Ovary (tissue), 9 donors: ENCODE results near the gene C2orf81. TPM values are rescaled to one million over a fixed set of nuclear protein-coding genes. Genes with fewer than 3 reads are reported as not detected.

Experiments used
- DNase-seq, 5 donors: peaks; one replicate each; pipeline ENCODE4 v3.0.0-alpha.2; 2019 to 2020
- H3K27ac ChIP-seq, 2 donors: fragments of 200-600 bp; one replicate each; pipeline versions ENCODE4 v1.5.1 to v1.8.0; 2019 to 2022
- H3K27me3 ChIP-seq: fragments of 200-600 bp; one replicate; pipeline ENCODE4 v1.8.0; 2022
- H3K36me3 ChIP-seq: fragments of 200-600 bp; sonication (generic); one replicate; pipeline ENCODE4 v1.5.1; 2019
- H3K4me1 ChIP-seq: one replicate; pipeline ENCODE4 v1.8.1; 2013; ENCODE audit warnings: mild to moderate bottlenecking, moderate library complexity; ENCODE audit not compliant: insufficient read depth
- H3K4me3 ChIP-seq: fragments of 200-600 bp; sonication (generic); one replicate; pipeline ENCODE4 v1.5.1; 2017
- H3K9me3 ChIP-seq, 2 donors: fragments of 200-600 bp in 1 of 2; sonication (generic) in 1 of 2; one replicate each; pipeline versions ENCODE4 v1.5.1 to v1.8.1; 2013 to 2019; ENCODE audit warnings: mild to moderate bottlenecking in 1 of 2, moderate library complexity in 1 of 2
- EP300 ChIP-seq: sonication (generic); formaldehyde crosslinking; IDR thresholded peaks from one replicate; pipeline ENCODE4 v1.6.1; 2017; ENCODE audit warnings: antibody characterized with exemption
- POLR2A ChIP-seq: fragments of 450-650 bp; IDR thresholded peaks from one replicate; pipeline ENCODE4 v1.6.1; 2017; ENCODE audit warnings: antibody characterized with exemption, mild to moderate bottlenecking, moderate library complexity
- WGBS, 3 donors: extraction: QIAGEN DNeasy Blood & Tissue Kit in 1 of 3; methylation state at CpG; one replicate each; pipeline versions ENCODE4 v1.1.5 to v1.1.7; 2013 to 2017; 5-methylcytosine and 5-hydroxymethylcytosine counted together
- intact Hi-C, 4 donors: fragments of 100-400 bp; cut with DNase I; formaldehyde crosslinking; loops; one replicate each; pipeline versions ENCODE4 v1.11.0 to v1.15.1; 2022 to 2023
- polyA plus RNA-seq, 2 donors: library from polyadenylated mRNA; stranded (reverse); fragments of 200-250 nt in 1 of 2; fragments of 350-450 nt in 1 of 2; fragmentation: Illumina TruSeq in 1 of 2; extraction: RNeasy Lipid Tissue Mini Kit (QIAGEN cat#74804) in 1 of 2; gene quantifications; one replicate each; pipeline ENCODE4 v1.2.3, GENCODE V29; 2013 to 2014
- total RNA-seq, 7 donors: library from RNA; depleted of rRNA in 2 of 7; stranded (reverse); fragments of >200 nt in 2 of 7; fragmentation: NEBNext Ultra II Directional in 3 of 7; extraction: Animal tissue kit (Norgen Biotek cat#: 25700) in 3 of 7; gene quantifications; one replicate each; pipeline versions ENCODE4 v1.1.0 to v1.2.4, GENCODE V29; 2016 to 2023
- TF ChIP-seq, protein P1 (sequence below), 3 donors: fragments of 450-650 bp in 2 of 3; fragments of 200-600 bp in 1 of 3; IDR thresholded peaks; one replicate each; pipeline versions ENCODE4 v1.5.1 to v1.8.0; 2016 to 2022; ENCODE audit warnings: antibody characterized with exemption in 3 of 3, mild to moderate bottlenecking in 1 of 3
- donor health status: DM: no; HTN: no; CAD: no; lungs with moderate emphysema.
- donor health status: DM: no; HTN: no; CAD: no.
- donor health status: Bipolar disorder and iron deficiency.
- donor health status: DM: yes; HTN: yes; CAD: no.
- donor health status: DM: no; HTN: no; CAD: no.
- donor health status: DM: yes; HTN: yes; CAD: no.

The C2orf81 gene
- total and polyA plus RNA-seq, 9 donors: 0.85 to 9.9 (median 4.5) TPM

GRCh38 chr2:74364533-74365505 lies 56.6 kb downstream of the C2orf81 start:
- DNase-seq: peak in 1 of 5 donors; percentile 55
- no peak for TF ChIP-seq EP300
- no peak for TF ChIP-seq POLR2A
- TF ChIP-seq, protein P1, sequence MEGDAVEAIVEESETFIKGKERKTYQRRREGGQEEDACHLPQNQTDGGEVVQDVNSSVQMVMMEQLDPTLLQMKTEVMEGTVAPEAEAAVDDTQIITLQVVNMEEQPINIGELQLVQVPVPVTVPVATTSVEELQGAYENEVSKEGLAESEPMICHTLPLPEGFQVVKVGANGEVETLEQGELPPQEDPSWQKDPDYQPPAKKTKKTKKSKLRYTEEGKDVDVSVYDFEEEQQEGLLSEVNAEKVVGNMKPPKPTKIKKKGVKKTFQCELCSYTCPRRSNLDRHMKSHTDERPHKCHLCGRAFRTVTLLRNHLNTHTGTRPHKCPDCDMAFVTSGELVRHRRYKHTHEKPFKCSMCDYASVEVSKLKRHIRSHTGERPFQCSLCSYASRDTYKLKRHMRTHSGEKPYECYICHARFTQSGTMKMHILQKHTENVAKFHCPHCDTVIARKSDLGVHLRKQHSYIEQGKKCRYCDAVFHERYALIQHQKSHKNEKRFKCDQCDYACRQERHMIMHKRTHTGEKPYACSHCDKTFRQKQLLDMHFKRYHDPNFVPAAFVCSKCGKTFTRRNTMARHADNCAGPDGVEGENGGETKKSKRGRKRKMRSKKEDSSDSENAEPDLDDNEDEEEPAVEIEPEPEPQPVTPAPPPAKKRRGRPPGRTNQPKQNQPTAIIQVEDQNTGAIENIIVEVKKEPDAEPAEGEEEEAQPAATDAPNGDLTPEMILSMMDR (IDR thresholded peaks at IDR 0.05): no peak
- intact Hi-C loops: no loop called here
- Histone ChIP-seq H3K27ac (no peak overlapping the region), H3K36me3 (no peaks in the 10 kb centered on the region), H3K4me1 (peaks cover 2% of the 10 kb centered on the region), H3K9me3 (no peaks in the 10 kb centered on the region), H3K4me3 (no peak overlapping the region), H3K27me3 (no peaks in the 10 kb centered on the region)
- WGBS, 3 donors: 41 to 46% (median 44%) methylated on average over 8 of the region's 8 CpGs

Other genes starting within 250 kb of the C2orf81 start
- gene MOB1A, start 242.7 kb downstream of the C2orf81 start, total RNA-seq: 100 to 1,000 TPM in 3 of 7 donors, 10 to 100 TPM in 4; 63.9 to 122 (median 94.5) TPM
- 10 to 100 TPM; 31.6 to 53.6 TPM for gene MOB1A, start 242.7 kb downstream of the C2orf81 start, polyA plus RNA-seq
- 100 to 1,000 TPM in 1 of 7 donors, 10 to 100 TPM in 5, 1 to 10 TPM in 1; 6.5 to 229 (median 20.4) TPM for gene MTHFD2, start 223.0 kb downstream of the C2orf81 start, total RNA-seq
- gene MTHFD2, start 223.0 kb downstream of the C2orf81 start, polyA plus RNA-seq: 10 to 100 TPM; 23.4 to 60.4 TPM
- gene SLC4A5, start 78.2 kb downstream of the C2orf81 start, total RNA-seq: 1 to 10 TPM; 1.5 to 6.3 (median 2.7) TPM
- 1 to 10 TPM; 1.1 to 1.4 TPM for gene SLC4A5, start 78.2 kb downstream of the C2orf81 start, polyA plus RNA-seq
- 100 to 1,000 TPM in 5 of 7 donors, 10 to 100 TPM in 2; 58.5 to 127 (median 111) TPM for gene DCTN1, start 41.3 kb downstream of the C2orf81 start, total RNA-seq
- gene DCTN1, start 41.3 kb downstream of the C2orf81 start, polyA plus RNA-seq: 100 to 1,000 TPM in 1 of 2 donors, 10 to 100 TPM in 1; 59.5 to 108 TPM
- gene WDR54, start 111 bp upstream of the C2orf81 start, total RNA-seq: 10 to 100 TPM in 6 of 7 donors, 1 to 10 TPM in 1; 8.8 to 41.6 (median 16.2) TPM
- gene WDR54, start 111 bp upstream of the C2orf81 start, polyA plus RNA-seq: 10 to 100 TPM in 1 of 2 donors, 1 to 10 TPM in 1; 8.6 to 22.4 TPM
- gene RTKN, start 20.3 kb upstream of the C2orf81 start, total RNA-seq: 10 to 100 TPM in 5 of 7 donors, 1 to 10 TPM in 2; 1.6 to 30.9 (median 12.2) TPM
- 1 to 10 TPM; 8.6 TPM for gene RTKN, start 20.3 kb upstream of the C2orf81 start, polyA plus RNA-seq
- 10 to 100 TPM in 6 of 7 donors, 1 to 10 TPM in 1; 9.4 to 60.9 (median 49.6) TPM for gene INO80B, start 33.5 kb upstream of the C2orf81 start, total RNA-seq
- 10 to 100 TPM; 45.1 to 48.6 TPM for gene INO80B, start 33.5 kb upstream of the C2orf81 start, polyA plus RNA-seq
- gene WBP1, start 36.8 kb upstream of the C2orf81 start, total RNA-seq: 10 to 100 TPM; 61.9 to 93.8 (median 73.3) TPM
- 100 to 1,000 TPM in 1 of 2 donors, 10 to 100 TPM in 1; 52.4 to 114 TPM for gene WBP1, start 36.8 kb upstream of the C2orf81 start, polyA plus RNA-seq
- gene MOGS, start 43.8 kb upstream of the C2orf81 start, total RNA-seq: 10 to 100 TPM; 26.3 to 38.6 (median 36.0) TPM
- gene MOGS, start 43.8 kb upstream of the C2orf81 start, polyA plus RNA-seq: 10 to 100 TPM; 20.4 to 24.6 TPM
- gene MRPL53, start 51.1 kb upstream of the C2orf81 start, total RNA-seq: 100 to 1,000 TPM in 1 of 7 donors, 10 to 100 TPM in 6; 21.9 to 105 (median 85.1) TPM
- gene MRPL53, start 51.1 kb upstream of the C2orf81 start, polyA plus RNA-seq: 10 to 100 TPM; 13.1 to 60.1 TPM
- 10 to 100 TPM; 13.1 to 31.1 (median 23.4) TPM for gene CCDC142, start 61.4 kb upstream of the C2orf81 start, total RNA-seq
- gene CCDC142, start 61.4 kb upstream of the C2orf81 start, polyA plus RNA-seq: 1 to 10 TPM; 3.7 to 8.7 TPM
- 10 to 100 TPM; 15.1 to 21.7 (median 15.7) TPM for gene TTC31, start 61.5 kb upstream of the C2orf81 start, total RNA-seq
- 10 to 100 TPM; 12.9 to 18.0 TPM for gene TTC31, start 61.5 kb upstream of the C2orf81 start, polyA plus RNA-seq
- gene LBX2, start 78.0 kb upstream of the C2orf81 start, total RNA-seq: 1 to 10 TPM in 1 of 7 donors, under 1 TPM in 3, not detected in 3; 0.15 to 1.2 (median 0.28) TPM
- gene LBX2, start 78.0 kb upstream of the C2orf81 start, polyA plus RNA-seq: under 1 TPM in 1 of 2 donors, not detected in 1; 0.15 TPM
- 10 to 100 TPM in 5 of 7 donors, 1 to 10 TPM in 2; 9.3 to 24.3 (median 12.2) TPM for gene PCGF1, start 86.1 kb upstream of the C2orf81 start, total RNA-seq
- gene PCGF1, start 86.1 kb upstream of the C2orf81 start, polyA plus RNA-seq: 10 to 100 TPM; 14.9 to 23.4 TPM
- gene TLX2, start 92.8 kb upstream of the C2orf81 start, total RNA-seq: not detected
- gene TLX2, start 92.8 kb upstream of the C2orf81 start, polyA plus RNA-seq: not detected
- 1 to 10 TPM in 1 of 7 donors, under 1 TPM in 2, not detected in 4; 0.20 to 1.1 (median 0.24) TPM for gene DQX1, start 104.6 kb upstream of the C2orf81 start, total RNA-seq
- under 1 TPM in 1 of 2 donors, not detected in 1; 0.06 TPM for gene DQX1, start 104.6 kb upstream of the C2orf81 start, polyA plus RNA-seq
- gene AUP1, start 108.1 kb upstream of the C2orf81 start, total RNA-seq: 100 to 1,000 TPM in 1 of 7 donors, 10 to 100 TPM in 6; 57.1 to 101 (median 70.4) TPM
- 10 to 100 TPM; 65.8 to 87.1 TPM for gene AUP1, start 108.1 kb upstream of the C2orf81 start, polyA plus RNA-seq
- gene HTRA2, start 108.3 kb upstream of the C2orf81 start, total RNA-seq: 10 to 100 TPM; 28.7 to 47.6 (median 36.4) TPM
- gene HTRA2, start 108.3 kb upstream of the C2orf81 start, polyA plus RNA-seq: 10 to 100 TPM; 37.5 to 38.9 TPM
- gene LOXL3, start 132.3 kb upstream of the C2orf81 start, total RNA-seq: 1 to 10 TPM; 2.3 to 5.9 (median 4.4) TPM
- gene LOXL3, start 132.3 kb upstream of the C2orf81 start, polyA plus RNA-seq: 1 to 10 TPM; 3.7 to 8.5 TPM
- 10 to 100 TPM in 6 of 7 donors, 1 to 10 TPM in 1; 9.4 to 16.0 (median 13.6) TPM for gene DOK1, start 133.1 kb upstream of the C2orf81 start, total RNA-seq
- gene DOK1, start 133.1 kb upstream of the C2orf81 start, polyA plus RNA-seq: 10 to 100 TPM in 1 of 2 donors, 1 to 10 TPM in 1; 6.5 to 11.8 TPM
- gene M1AP, start 226.7 kb upstream of the C2orf81 start, total RNA-seq: under 1 TPM in 4 of 7 donors, not detected in 3; 0.36 to 0.50 (median 0.45) TPM
- under 1 TPM; 0.42 to 0.72 TPM for gene M1AP, start 226.7 kb upstream of the C2orf81 start, polyA plus RNA-seq
- 10 to 100 TPM in 3 of 7 donors, 1 to 10 TPM in 4; 6.2 to 13.5 (median 7.4) TPM for gene SEMA4F, start 232.6 kb upstream of the C2orf81 start, total RNA-seq
- gene SEMA4F, start 232.6 kb upstream of the C2orf81 start, polyA plus RNA-seq: 1 to 10 TPM; 3.8 to 6.9 TPM